SK-N-SH treated with all-trans-retinoic acid at 6 μM for 48 hours (cell line): ENCODE results near the gene MARCHF9.
"Not testable (repeated sequence)": the region's sequence is repeated elsewhere in the genome, so short reads cannot be mapped to it uniquely, and the experiment has no call there.

ENCODE experiments used
- ATAC-seq: fragments of 200-7000 bp; cut with Tn5 transposase; 3 replicates; pipeline ENCODE4 v1.9.1; 2020; ENCODE audit warnings: mild to moderate bottlenecking, moderate library complexity
- ARNTL ChIP-seq: fragments of 450-650 bp; formaldehyde crosslinking; IDR thresholded peaks from 2 replicates; pipeline ENCODE4 v1.5.0; 2020; ENCODE audit warnings: low read depth, mild to moderate bottlenecking, moderate library complexity, borderline replicate concordance
- BACH2 ChIP-seq: fragments of 250-450 bp; sonication (Bioruptor Pico); IDR thresholded peaks from 2 replicates; pipeline ENCODE4 v1.9.0; 2021; ENCODE audit warnings: mild to moderate bottlenecking, borderline replicate concordance
- CREB5 ChIP-seq: fragments of 250-450 bp; sonication (Bioruptor Pico); IDR thresholded peaks from 2 replicates; pipeline ENCODE4 v1.5.1; 2020; ENCODE audit warnings: low read depth, mild to moderate bottlenecking, moderate library complexity
- CSDC2 ChIP-seq: fragments of 250-450 bp; sonication (Bioruptor Pico); IDR thresholded peaks from 2 replicates; pipeline ENCODE4 v1.5.0; 2020; ENCODE audit warnings: mild to moderate bottlenecking, moderate library complexity
- ESRRG ChIP-seq: fragments of 250-450 bp; sonication (Bioruptor Pico); IDR thresholded peaks from 2 replicates; pipeline ENCODE4 v1.6.1; 2021; ENCODE audit warnings: mild to moderate bottlenecking
- GLIS3 ChIP-seq: fragments of 250-450 bp; sonication (Bioruptor Pico); IDR thresholded peaks from 2 replicates; pipeline ENCODE4 v1.5.0; 2020; ENCODE audit warnings: mild to moderate bottlenecking, moderate library complexity
- ISL1 ChIP-seq: fragments of 250-450 bp; sonication (Bioruptor Pico); IDR thresholded peaks from 2 replicates; pipeline ENCODE4 v2.1.2; 2022; ENCODE audit warnings: mild to moderate bottlenecking, moderate library complexity
- OSR1 ChIP-seq: fragments of 250-450 bp; sonication (Bioruptor Pico); IDR thresholded peaks from 2 replicates; pipeline ENCODE4 v1.8.0; 2022; ENCODE audit warnings: moderate library complexity, mild to moderate bottlenecking, inconsistent platforms
- PATZ1 ChIP-seq: fragments of 250-450 bp; sonication (Bioruptor Pico); IDR thresholded peaks from 2 replicates; pipeline ENCODE4 v1.8.0; 2020; ENCODE audit warnings: mild to moderate bottlenecking, moderate library complexity, borderline replicate concordance
- POU6F1 ChIP-seq: fragments of 250-450 bp; sonication (Bioruptor Pico); IDR thresholded peaks from 2 replicates; pipeline ENCODE4 v1.8.0; 2021; ENCODE audit warnings: low read depth, mild to moderate bottlenecking, moderate library complexity, borderline replicate concordance
- PPARA ChIP-seq: fragments of 250-450 bp; sonication (Bioruptor Pico); IDR thresholded peaks from 2 replicates; pipeline ENCODE4 v1.5.0; 2020; ENCODE audit warnings: mild to moderate bottlenecking, borderline replicate concordance
- RARB ChIP-seq: fragments of 250-450 bp; sonication (Bioruptor Pico); IDR thresholded peaks from 2 replicates; pipeline ENCODE4 v1.8.0; 2021; ENCODE audit warnings: mild to moderate bottlenecking, moderate library complexity
- SNAI2 ChIP-seq: fragments of 250-450 bp; sonication (Bioruptor Pico); IDR thresholded peaks from 2 replicates; pipeline ENCODE4 v1.5.0; 2020; ENCODE audit warnings: mild to moderate bottlenecking, moderate library complexity
- TCF4 ChIP-seq: fragments of 250-450 bp; sonication (Bioruptor Pico); IDR thresholded peaks from 2 replicates; pipeline ENCODE4 v1.8.0; 2021; ENCODE audit warnings: mild to moderate bottlenecking, moderate library complexity, borderline replicate concordance
- TOX ChIP-seq: fragments of 250-450 bp; sonication (Bioruptor Pico); IDR thresholded peaks from 2 replicates; pipeline ENCODE4 v1.8.0; 2021; ENCODE audit warnings: mild to moderate bottlenecking, moderate library complexity, borderline replicate concordance
- TSHZ2 ChIP-seq: fragments of 250-450 bp; sonication (Bioruptor Pico); IDR thresholded peaks from 2 replicates; pipeline ENCODE4 v1.5.0; 2020; ENCODE audit warnings: mild to moderate bottlenecking, moderate library complexity
- ZFP3 ChIP-seq: fragments of 250-450 bp; sonication (Bioruptor Pico); IDR thresholded peaks from 2 replicates; pipeline ENCODE4 v1.5.0; 2020; ENCODE audit warnings: mild to moderate bottlenecking, moderate library complexity
- ZFP30 ChIP-seq: fragments of 450-650 bp; formaldehyde crosslinking; IDR thresholded peaks from 2 replicates; pipeline ENCODE4 v1.5.0; 2022; ENCODE audit warnings: mild to moderate bottlenecking, moderate library complexity
- ZNF565 ChIP-seq: fragments of 450-650 bp; formaldehyde crosslinking; conservative IDR thresholded peaks from 2 replicates; pipeline ENCODE4 v1.5.0; 2020; ENCODE audit warnings: low read depth, mild to moderate bottlenecking, moderate library complexity
- ZNF70 ChIP-seq: fragments of 450-650 bp; formaldehyde crosslinking; IDR thresholded peaks from 2 replicates; pipeline ENCODE4 v1.5.0; 2020; ENCODE audit warnings: mild to moderate bottlenecking, moderate library complexity
- ZNF8 ChIP-seq: fragments of 450-650 bp; formaldehyde crosslinking; IDR thresholded peaks from 2 replicates; pipeline ENCODE4 v1.5.0; 2020; ENCODE audit warnings: mild to moderate bottlenecking, moderate library complexity

Gene MARCHF9

GRCh38 chr12:57713209-57713608, 41.7 kb upstream of the MARCHF9 start:
- ATAC-seq, result no peak
- TF ChIP-seq BACH2 (CRISPR knock-in tag) (no peak), ARNTL (CRISPR knock-in tag) (no peak), ZNF565 (CRISPR knock-in tag) (no peak), RARB (CRISPR knock-in tag) (no peak), CREB5 (CRISPR knock-in tag) (no peak), TCF4 (CRISPR knock-in tag) (no peak), TSHZ2 (CRISPR knock-in tag) (no peak), ESRRG (CRISPR knock-in tag) (no peak), CSDC2 (CRISPR knock-in tag) (no peak), ZNF8 (CRISPR knock-in tag) (no peak), ZFP3 (CRISPR knock-in tag) (no peak), PPARA (CRISPR knock-in tag) (no peak), OSR1 (CRISPR knock-in tag) (no peak), PATZ1 (CRISPR knock-in tag) (no peak), ZNF70 (no peak), SNAI2 (CRISPR knock-in tag) (no peak), POU6F1 (CRISPR knock-in tag) (no peak), TOX (no peak), ZFP30 (CRISPR knock-in tag) (no peak), GLIS3 (CRISPR knock-in tag) (no peak)

GRCh38 chr12:57715036-57715748, 39.7 kb upstream of the MARCHF9 start:
- not testable (repeated sequence) for ATAC-seq

GRCh38 chr12:57715786-57716185, 39.1 kb upstream of the MARCHF9 start:
- no peak for TF ChIP-seq ZNF70
- no peak for ATAC-seq

- ATAC-seq, result no peak
- TF ChIP-seq ARNTL (CRISPR knock-in tag) (no peak), BACH2 (CRISPR knock-in tag) (no peak), ZFP3 (CRISPR knock-in tag) (no peak), SNAI2 (CRISPR knock-in tag) (no peak), TSHZ2 (CRISPR knock-in tag) (no peak), OSR1 (CRISPR knock-in tag) (no peak), ZNF70 (no peak), RARB (CRISPR knock-in tag) (no peak), ISL1 (no peak), TCF4 (CRISPR knock-in tag) (no peak), GLIS3 (CRISPR knock-in tag) (no peak), CSDC2 (CRISPR knock-in tag) (no peak)
Measured at GRCh38 chr12:57716305-57716704, 38.6 kb upstream of the MARCHF9 start.
